HG03064 (cell line): ENCODE data around the gene ZFC3H1.
A peak's percentile ranks its signal among the peaks of the same experiment; 100 is the strongest.
"Not testable (repeated sequence)": the region's sequence is repeated elsewhere in the genome, so short reads cannot be mapped to it uniquely, and the experiment has no call there.

ENCODE experiments used
- ATAC-seq: cut with Tn5 transposase; IDR thresholded peaks from one replicate; pipeline ENCODE4 v1.9.1; 2021; ENCODE audit warnings: low read depth; ENCODE audit not compliant: unreplicated experiment

Gene ZFC3H1, protein sequence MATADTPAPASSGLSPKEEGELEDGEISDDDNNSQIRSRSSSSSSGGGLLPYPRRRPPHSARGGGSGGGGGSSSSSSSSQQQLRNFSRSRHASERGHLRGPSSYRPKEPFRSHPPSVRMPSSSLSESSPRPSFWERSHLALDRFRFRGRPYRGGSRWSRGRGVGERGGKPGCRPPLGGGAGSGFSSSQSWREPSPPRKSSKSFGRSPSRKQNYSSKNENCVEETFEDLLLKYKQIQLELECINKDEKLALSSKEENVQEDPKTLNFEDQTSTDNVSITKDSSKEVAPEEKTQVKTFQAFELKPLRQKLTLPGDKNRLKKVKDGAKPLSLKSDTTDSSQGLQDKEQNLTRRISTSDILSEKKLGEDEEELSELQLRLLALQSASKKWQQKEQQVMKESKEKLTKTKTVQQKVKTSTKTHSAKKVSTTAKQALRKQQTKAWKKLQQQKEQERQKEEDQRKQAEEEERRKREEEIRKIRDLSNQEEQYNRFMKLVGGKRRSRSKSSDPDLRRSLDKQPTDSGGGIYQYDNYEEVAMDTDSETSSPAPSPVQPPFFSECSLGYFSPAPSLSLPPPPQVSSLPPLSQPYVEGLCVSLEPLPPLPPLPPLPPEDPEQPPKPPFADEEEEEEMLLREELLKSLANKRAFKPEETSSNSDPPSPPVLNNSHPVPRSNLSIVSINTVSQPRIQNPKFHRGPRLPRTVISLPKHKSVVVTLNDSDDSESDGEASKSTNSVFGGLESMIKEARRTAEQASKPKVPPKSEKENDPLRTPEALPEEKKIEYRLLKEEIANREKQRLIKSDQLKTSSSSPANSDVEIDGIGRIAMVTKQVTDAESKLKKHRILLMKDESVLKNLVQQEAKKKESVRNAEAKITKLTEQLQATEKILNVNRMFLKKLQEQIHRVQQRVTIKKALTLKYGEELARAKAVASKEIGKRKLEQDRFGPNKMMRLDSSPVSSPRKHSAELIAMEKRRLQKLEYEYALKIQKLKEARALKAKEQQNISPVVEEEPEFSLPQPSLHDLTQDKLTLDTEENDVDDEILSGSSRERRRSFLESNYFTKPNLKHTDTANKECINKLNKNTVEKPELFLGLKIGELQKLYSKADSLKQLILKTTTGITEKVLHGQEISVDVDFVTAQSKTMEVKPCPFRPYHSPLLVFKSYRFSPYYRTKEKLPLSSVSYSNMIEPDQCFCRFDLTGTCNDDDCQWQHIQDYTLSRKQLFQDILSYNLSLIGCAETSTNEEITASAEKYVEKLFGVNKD (N-terminal part only)

DNA sequence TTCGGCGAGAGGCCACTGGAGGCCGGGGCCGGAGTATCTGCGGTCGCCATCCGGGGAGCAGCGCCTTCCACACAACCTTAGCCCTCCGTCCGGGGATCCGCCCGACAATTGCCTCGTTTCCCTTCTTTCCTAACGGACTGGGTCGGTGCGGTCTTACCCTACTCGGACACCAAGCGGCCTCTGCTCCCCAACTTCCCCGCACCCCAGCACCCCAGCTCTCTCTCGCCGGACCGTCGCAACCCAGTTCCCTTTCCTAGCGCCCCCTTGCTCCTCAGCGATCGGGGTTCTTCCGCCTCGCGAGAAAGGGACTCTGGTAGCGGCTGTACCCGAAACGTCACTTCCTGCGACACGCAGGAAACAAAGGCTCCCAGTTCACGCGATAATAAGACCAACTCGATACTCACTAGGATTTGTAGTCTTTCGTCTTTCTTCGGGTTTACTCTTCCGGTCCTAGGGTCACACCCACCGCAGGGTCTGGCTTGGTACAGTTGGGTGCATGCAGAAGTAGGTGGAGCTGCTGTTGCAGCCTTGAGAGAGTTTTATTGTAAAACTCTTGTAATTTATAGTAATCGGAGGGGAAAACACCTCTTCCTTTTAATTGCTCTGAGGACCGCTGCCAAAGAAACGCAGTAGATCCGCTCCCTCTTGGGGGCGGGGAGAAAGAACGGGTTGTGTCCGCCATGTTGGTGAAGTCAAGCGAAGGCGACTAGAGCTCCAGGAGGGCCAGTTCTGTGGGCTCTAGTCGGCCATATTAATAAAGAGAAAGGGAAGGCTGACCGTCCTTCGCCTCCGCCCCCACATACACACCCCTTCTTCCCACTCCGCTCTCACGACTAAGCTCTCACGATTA lies at the start of gene ZFC3H1, which contains the start of gene THAP2:
Gene ZFC3H1, minus strand, starts transcription at position 288 of the 850 bp plus-strand sequence. Its CDS starts 238 bp downstream, at position 50.
Gene THAP2, plus strand, starts transcription at position 741 of the 850 bp plus-strand sequence. CDS start 209 bp downstream, outside the sequence.
- peak; percentile 94 for ATAC-seq

DNA sequence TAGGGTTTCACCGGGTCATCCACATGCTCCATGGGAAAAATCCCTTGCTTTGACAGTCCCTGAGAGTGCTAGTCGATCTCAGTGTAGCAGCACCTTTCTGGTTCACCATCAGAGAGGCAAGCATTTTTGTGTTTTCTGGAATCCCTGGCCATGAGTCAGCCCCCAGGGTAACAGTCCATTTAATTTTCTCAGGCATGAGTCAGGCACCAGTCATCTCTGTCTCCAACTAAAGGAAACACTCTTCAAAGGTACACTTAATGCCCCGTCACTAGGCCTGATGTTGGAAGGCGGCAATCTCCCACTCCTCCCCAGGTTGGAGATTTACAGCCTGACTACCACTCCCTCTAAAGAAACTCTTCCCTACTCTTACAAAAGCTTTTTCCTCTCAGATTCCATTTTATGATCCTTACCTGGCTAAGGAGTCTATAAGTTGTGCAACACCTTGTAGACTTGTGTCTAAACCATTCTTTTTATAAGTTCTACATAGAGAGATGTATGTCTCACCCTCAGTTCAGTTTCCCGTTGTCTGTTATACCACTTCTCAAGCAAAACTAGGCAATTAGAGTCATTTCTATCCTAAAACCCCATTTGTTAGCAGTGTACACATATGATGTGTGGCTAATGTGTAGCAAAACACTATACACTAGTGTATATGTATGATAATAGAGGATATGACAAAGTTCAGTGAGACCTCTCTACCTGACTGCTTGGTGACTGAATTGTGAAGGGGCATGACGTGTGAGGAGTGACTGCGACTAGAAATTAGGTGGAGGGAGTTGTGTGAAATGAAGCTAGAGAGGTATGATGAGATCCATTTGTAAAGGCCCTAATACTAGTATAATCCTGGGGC lies 46.9 kb upstream of the ZFC3H1 start:
- ATAC-seq = no peak

DNA sequence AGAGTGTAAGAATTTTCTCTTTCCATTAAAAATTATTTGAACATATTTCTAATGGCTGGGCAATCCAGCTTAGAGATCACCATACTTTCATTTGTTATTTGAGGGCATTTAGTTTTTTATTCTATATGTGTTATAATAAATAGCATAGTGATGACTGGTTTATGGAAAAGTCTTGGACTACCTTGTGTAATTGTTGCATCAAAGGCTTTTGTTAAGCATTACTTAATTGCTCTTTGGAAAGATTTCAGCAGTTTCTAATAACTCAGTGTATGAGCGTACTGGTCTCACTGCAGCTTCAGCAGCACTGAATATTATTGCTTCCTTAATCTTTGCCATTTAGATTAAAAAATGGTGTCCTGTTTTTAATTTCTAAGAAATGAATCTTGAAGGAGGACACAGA lies 45.0 kb upstream of the ZFC3H1 start:
- no peak for ATAC-seq

DNA sequence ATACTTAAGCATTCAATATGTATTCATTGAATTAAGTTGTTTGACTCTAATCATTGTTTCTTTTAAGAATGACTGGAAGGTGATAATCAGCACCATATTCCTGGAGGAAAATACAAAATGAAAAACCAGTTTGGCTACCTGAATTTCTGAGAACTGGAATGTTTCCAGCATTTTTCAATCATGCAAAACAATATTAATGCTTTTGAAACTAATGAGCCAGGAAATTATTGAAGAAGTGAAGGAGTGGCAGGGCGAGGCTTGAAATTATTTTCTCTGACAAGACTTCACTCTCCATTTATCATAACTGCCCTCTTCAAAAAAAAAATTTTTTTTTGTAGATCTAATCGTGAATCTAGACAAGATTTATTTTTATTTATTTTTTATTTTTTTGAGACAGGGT lies 41.3 kb upstream of the ZFC3H1 start:
- no peak for ATAC-seq

DNA sequence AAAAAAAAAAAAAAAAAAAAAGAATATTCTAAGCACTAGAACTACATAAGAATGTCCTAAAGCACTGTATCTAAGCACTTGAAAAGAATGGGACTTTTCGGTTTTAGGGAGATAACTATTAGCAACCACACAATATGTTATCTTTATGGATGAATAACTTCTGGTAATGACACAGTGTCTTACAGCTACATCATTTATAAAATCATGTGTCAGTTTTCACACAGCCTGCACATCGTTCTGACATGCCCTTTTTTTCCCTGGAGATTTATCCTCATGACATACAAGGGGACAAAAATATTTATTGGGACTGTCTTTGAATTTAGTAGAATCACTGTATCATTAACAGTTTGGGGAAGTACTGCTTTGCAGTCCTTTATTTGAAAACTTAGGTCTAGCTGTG lies 39.6 kb upstream of the ZFC3H1 start:
- ATAC-seq = no peak

DNA sequence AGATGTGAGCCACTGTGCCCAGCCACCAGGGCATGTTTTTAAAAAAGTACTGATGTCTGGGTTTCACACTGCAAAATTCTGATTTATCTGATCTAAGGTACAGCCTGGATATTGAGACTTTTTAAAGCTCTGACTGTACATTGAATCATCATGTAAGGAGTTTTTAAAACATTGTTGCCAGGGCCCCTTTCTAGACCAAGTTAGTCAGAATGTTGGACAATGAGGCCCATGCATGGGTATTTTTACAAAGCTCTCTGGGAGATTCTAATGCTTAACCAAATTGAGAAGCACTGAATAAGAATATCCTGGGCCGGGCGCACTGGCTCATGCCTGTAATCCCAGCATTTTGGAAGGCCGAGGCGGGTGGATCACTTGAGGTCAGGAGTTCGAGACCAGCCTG lies 38.9 kb upstream of the ZFC3H1 start:
- ATAC-seq = no peak

DNA sequence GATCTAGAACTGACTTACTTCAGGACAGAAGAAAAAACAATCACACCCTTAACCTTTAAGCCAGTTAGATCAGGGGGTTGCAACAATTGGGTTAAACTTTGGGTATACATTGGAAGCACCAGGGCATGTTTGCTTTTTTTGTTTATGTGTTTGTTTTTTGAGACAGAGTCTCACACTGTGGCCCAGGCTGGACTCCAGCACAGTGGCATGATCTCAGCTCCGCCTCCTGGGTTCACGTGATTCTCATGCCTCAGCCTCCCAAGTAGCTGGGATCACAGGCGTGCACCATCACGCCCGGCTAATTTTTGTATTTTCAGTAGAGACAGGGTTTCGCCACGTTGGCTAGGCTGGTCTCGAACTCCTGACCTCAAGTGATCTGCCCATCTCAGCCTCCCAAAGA lies 38.5 kb upstream of the ZFC3H1 start:
- not testable (repeated sequence) for ATAC-seq

DNA sequence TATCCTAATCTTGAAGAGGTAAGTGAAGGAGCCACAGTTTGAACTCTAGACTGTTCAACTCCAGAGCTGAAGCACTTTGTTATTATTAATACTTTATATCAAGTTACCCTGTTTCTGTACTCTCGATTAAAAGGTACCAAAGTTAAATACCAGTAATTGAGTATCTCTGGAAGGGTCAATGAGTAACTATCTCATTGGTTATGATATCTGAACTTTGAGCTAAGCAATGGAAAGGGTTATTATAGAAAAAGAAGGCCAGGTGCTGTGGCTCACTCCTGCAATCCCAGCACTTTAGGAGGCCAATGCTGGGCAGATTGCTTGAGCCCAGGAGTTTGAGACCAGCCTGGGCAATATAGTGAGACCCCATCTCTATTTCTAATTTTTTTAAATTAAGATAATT lies 32.1 kb upstream of the ZFC3H1 start:
- no peak for ATAC-seq

DNA sequence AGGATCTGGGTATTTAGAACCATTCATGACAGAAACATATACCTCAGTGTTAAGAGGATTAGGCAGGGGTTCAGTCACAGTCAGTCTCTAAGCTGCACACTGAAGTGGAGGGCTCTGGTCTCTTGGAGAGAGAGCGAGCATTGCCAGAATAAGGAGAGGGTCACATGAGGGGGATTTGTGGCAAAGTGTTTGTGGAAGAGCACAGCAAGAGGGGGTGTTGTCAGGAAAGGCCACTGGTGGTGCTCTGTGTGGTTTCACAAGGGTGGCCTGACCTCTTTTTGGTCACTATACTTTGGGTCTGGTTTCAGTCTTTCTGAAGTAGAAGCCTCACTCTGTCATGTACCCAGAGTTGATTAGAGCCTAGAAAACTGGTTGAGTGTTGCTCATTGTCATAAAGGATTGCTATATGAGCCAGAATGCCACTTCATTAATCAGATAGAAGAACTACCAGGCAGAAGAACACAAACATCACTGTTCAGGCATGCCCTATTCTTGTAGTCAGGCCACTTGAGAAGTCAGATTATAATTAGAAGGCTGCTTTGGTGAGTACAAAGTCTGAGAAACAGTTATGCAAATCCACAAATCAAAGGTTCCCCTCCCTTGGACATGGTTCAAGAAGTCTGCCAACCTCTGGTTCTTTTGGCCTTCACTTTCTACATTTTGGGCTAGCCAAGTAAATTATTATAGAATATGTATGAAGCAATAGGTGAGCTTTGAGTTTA lies 30.6 kb upstream of the ZFC3H1 start:
- ATAC-seq = peak; percentile 84

DNA sequence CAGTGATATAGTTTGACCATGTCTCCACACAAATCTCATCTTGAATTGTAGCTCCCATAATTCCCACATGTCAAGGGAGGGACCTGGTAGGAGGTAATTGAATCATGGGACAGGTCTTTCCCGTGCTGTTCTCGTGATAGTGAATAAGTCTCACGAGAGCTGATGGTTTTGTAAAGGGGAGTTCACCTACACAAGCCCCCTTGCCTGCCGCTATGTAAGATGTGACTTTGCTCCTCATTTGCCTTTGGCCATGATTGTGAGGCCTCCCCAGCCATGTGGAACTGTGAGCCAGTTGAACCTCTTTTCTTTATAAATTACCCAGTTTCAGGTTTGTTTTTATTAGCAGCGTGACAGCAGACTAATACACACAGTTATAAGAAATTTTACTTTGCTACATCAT lies 30.0 kb upstream of the ZFC3H1 start:
- peak; percentile 5 for ATAC-seq

DNA sequence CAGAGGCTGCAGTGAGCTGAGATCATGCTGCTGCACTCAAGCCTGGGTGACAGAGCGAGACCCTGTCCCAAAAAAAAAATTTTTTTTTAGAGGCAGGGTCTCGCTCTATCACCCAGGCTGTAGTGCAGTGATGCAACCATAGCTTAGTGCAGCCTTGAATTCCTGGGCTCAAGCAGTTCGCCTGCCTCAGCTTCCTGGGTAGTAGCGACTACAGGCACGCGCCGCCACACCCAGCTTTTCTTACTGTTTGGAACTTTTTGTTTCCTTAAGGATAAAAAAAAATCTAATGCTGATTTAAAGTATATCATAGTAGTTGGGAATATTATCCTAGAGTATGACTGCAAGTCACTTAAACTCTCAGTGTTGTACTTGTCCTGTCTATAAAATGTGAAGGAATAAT lies 29.5 kb upstream of the ZFC3H1 start:
- no peak for ATAC-seq

DNA sequence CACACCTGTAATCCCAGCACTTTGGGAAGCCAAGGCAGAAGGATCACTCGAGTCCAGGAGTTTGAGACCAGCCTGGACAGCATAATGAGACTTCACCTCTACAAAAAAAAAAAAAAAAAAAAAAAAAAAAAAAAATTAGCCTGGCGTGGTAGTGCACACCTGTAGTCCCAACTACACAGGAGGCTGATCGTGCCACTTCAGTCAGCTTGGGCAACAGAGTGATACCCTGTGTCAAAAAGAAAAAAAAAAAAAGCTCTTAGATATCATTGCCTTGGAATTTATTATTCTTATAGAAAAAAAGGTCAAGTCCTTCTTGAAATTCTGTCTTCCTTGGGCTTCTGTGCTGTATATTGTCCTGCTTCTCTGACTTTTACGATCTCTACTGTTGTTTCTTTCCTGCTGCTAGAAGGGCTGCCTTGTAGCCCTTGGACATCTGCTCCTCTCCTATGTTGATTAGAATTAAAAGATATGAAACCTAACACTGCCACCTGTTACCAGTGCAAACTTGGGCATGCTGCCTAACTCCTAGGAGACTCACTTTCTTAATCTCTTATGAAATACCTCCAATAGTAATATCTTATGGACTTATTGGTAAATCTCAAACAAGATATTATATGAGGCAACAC lies 28.0 kb upstream of the ZFC3H1 start:
- ATAC-seq = no peak

DNA sequence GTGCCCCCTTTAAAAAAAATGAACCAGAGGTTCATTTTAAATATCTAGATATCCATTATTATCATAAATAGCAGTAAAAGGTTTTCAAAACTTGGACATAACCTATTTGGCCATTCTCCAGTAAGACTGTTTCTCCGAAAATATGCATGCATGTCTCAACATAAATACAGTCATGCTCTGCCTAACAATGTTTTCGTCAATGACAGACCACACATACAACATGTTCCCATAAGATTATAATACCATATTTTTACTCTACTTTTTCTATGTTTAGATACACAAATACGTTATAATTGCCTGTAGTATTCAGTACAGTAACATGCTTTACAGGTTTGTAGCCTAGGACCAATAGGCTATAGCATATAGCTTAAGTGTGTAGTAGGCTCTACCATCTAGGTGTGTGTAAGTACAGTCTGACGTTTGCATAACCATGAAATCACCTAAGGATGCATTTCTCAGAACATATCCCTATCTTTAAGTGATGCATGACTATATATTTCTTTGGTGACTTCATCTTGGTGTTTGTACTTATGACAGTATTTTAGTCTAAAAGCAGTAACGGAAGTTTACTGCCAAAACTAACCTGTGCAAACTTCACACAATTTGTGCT lies 25.4 kb upstream of the ZFC3H1 start:
- no peak for ATAC-seq

DNA sequence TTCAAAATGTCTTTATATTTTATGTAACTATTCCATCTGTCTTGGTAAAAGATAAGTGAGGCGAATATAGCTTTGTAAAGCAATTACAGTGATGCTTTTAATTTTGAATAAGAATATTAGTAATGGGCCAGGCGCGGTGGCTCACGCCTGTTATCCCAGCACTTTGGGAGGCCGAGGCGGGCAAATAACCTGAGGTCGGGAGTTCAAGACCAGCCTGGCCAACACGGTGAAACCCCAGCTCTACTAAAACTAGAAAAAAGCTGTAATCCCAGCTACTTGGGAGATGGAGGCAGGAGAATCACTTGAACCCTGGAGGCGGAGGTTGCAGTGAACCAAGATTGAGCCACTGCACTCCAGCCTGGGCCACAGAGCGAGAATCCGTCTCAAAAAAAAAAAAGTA lies 23.5 kb upstream of the ZFC3H1 start:
- ATAC-seq = not testable (repeated sequence)

DNA sequence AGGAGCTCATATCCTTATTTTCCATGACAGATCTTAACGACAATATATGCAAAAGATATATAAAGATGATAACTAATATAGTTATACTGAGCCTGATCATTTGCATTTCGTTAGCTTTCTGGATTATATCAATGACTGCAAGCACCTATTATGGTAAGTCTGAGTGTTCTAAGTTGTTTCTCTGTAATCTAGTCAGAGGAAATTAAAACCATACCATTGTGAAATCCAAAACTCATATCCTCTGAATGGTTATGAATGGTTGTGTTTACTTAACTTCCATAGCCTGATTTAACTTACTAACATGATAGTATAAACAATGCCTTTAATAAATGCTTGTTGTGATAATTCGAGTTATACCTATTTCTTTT lies 23.0 kb upstream of the ZFC3H1 start:
- no peak for ATAC-seq

DNA sequence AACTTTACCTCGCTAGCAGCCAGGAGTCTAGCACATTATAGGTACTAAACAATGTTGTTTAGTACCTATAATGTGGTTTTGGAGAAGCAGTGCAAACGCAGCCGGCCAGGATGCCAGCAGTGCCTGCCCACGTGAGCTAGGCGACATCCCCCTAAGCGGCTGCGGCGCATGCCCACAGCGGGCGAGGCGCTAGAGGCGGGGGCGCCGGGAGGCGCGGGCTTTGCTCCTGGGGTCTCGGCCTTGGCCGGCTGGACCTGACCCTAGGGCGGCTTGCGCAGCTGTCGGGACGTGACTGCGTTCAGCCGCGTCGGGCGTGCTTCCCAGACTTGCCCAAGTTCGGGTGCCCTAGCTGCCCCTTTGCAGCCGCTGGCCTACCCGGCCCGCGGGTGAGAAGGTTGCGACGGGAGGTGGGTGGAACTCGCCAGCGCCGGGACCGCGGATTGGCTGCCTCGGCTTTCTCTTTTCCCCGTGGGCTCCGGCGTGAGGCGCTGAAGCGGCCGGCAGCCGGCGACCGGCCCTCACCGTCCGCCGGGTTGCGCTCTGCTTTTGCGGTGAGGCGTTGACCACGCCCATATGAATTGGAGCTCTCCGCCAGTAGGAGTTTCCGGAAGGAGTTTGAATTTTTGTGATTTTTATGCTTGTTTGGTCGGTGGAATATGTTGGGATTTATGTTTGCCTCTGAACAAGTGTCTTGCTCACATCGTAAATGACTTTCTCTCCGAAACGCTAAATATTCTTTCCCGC lies 22.4 kb upstream of the ZFC3H1 start, which contains the start of gene TMEM19:
Gene TMEM19, plus strand, starts transcription at position 169 of the 744 bp plus-strand sequence. CDS start 599 bp downstream, outside the sequence.
- peak; percentile 89 for ATAC-seq
